OCI-M2 (cell line): ENCODE measurements around the gene SLC4A4.

ENCODE experiments used
- DNase-seq: peaks from one replicate; lab custom pipeline; 2025; ENCODE audit not compliant: unreplicated experiment; lab: John Stamatoyannopoulos, UW

The SLC4A4 gene

DNA sequence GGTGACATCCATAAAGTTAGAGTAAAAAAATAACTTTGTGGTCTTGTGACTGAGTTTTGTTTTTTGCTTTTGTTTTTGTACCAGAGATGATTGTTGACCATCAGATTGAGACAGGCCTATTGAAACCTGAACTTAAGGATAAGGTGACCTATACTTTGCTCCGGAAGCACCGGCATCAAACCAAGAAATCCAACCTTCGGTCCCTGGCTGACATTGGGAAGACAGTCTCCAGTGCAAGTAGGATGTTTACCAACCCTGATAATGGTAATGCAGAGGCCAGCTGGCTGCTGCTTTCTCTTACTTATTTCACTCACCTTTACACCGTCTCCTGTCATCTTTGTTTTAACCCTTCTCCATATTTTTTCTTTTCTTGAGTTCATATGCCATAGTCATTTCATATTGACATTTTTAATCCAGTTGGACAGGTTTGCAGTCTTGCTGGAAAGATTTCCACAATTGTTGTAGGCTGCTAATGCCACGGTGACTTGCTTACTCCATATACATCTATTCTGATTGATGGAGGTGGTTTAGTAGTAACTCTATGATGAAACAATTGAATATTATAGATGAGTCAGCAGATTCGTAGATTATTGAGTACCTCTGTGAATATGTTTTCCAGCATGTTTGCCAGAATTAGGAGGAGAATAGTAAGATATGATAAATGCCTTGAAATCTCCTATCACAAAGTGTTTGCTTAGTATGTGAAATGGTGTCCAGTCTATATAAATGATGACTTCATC is 18.3 kb downstream of the SLC4A4 start:
- no peak for DNase-seq

DNA sequence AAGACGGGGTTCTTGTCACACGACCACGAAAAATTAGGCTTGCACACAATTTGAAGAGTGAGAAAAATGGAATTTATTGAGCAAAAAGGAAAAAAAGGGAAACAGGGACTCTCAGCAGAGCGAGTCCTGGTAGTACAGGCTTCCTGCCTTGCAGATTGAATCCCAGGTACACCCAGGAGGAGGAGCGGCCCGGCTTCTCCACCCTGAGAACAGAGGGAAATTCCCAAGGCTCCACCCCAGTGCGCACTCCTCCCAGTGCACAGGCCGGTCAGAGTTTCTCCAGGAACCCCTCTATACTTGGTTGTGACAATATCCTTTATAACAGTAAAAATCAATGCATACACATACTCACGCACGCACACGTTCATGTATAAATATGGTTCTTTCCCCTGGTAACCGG is 22.0 kb downstream of the SLC4A4 start:
- no peak for DNase-seq

DNA sequence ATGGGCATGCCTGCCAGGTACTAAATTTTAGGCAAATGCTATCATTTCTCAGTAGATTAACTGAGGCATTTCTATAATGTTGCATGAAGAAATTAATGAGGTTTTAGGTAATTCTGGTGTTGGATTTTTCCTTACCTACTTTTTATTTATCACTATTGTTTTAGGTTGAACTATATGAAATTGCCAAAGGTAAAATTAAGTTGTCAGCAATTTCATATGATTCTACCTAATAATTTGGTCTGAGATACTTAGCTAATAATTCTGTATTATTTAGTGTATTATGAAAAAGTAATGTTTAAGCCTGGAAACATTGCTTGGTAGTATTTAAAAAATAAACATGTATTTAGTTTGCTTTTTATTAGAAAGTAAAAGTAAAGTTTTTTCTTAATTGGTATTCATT is 22.7 kb downstream of the SLC4A4 start:
- no peak for DNase-seq

DNA sequence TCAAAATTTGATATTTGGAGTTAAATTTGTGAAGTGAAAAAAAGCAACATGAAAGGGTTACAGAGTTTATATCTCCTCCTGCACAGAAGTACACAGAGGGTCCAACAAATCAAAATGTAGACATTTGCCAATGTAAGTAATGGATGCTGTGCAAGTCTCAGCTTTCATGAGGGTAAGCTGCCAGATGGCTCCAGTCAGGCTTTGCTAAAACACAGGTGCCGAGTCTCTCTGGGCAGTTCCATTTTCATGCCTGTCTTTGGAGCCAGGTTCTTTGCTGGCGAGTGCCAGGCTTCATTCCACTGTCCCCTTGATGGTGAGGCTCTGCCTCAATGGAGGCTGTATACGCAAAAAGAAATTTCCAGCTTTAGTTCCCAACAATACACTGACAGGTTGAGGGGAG is 27.9 kb downstream of the SLC4A4 start:
- no peak for DNase-seq

DNA sequence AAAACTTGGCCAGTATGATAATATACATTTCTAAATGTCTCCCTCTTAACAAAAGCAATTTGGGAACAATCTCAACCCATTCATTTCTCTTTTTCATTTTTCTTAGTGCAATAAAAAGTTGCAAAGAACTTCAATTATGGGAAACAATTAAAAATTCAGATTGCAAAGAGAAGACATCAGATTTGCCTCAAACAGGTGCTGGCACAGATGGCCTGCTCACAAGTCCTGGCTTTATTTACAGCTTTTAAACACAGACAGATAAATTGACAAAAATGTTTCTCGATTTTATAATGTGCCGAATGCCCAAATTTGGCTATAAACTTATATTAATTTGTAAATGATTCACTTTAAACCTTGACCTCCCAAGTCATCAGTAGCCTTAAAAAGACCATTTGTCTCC is 28.7 kb downstream of the SLC4A4 start:
- no peak for DNase-seq

DNA sequence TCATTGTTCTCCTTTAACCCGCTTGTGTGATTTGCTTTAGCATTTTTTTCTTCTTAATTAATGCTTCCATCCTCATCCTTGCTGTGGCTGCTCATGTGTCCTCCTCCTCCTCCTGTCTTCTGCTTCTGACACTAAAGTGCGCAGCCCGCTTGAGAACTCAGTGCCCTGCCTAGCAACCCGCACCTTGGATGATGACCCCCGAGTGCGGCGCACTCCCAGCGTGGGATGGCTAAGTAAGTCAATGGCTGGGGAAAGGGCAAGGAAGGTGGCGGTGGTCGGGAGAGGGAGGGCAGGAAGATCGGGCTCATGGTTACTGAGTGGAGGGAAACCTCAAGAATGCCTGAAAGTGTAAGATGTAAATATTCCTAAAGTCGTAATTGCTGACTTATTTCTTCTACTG is 30.1 kb downstream of the SLC4A4 start:
- DNase-seq = no peak

DNA sequence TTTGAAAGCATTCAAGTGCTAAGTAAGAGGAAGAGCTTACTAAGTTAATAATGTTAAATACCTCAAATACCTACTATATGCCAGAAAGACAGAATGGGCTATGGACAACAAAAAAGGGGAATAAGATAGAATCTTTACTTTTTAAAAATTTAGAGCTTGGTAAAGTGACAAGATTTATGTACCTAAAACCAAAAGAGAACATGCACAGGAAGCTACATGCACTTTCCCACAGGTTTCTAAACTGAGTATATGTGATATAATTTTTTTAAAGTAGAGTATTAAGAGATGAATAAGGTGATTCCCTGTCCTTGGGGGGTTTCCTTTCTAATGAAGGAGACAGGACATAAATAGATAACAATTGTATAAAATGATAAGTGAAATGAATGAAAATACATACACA is 30.7 kb downstream of the SLC4A4 start:
- DNase-seq = no peak

DNA sequence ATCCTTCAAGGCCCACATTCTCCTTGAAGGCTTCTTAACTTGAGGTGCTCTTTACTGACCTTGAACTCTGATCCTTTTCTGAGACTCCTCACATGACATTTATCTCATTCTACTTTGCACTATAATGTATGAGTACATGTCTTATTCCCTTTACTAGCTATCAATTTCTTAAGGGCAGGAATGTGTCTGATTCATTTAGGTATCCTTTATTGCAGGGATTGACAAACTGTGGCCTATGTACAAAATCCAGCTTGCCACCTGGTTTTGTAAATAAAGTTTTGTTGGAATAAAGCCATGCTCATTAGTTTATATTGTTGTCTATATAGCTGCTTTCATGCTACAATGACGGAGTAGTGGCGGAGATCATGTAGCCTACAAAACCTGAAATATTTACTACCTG is 36.7 kb downstream of the SLC4A4 start:
- no peak for DNase-seq

DNA sequence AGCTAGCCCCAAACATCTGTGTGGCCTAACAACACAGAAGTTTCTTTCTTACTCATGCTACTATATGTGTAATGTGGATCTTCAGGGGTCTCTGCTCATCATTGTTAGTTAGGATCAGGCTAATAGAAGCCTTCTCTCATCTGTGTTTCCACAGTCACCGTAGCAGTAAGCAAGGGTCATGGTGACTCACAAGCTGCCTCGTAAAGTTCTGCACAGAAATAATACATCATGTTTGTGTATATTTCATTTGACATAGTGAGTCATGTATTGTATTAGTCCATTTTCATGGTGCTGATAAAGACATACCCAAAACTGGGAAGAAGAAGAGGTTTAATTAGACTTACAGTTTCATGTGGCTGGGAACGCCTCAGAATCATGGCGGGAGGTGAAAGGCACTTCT is 38.7 kb downstream of the SLC4A4 start:
- DNase-seq = no peak

DNA sequence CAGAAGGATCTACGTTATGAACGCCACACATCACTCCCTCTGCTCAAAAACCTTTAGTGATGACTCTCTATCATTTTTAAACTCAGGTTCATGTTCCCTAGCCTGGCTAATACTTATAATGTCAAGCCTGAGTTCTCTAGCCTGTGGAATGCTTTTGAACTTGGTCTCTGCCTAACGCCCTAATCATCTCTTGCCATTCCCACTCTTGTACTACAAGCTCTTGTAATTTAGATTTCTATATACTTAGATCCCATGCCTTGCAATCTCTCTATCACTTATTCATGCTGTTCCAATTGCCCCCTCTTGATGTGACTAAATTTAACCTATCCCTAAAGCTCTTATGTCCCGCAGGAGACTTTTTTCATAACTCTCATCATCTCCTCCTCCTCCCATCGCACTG is 40.3 kb downstream of the SLC4A4 start:
- DNase-seq = no peak

DNA sequence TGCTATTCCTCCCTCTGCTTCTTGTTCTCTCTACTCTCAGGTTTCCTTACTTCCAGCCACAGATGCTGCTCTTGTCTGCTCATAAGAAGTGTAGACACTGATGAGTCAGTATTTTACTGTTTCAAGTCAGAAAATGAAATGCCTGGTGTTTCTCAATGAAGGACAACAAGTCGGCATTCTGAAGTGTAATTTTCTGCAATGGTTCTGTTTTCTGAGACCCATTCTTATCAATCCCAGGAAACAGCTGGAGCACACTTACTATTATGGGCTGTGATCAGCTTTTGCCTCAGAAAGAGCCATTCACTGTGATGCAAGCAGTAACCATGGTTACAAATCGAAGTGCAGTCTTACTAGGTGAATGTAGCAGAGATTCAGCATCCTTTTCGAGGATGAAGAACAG is 42.0 kb downstream of the SLC4A4 start:
- no peak for DNase-seq

DNA sequence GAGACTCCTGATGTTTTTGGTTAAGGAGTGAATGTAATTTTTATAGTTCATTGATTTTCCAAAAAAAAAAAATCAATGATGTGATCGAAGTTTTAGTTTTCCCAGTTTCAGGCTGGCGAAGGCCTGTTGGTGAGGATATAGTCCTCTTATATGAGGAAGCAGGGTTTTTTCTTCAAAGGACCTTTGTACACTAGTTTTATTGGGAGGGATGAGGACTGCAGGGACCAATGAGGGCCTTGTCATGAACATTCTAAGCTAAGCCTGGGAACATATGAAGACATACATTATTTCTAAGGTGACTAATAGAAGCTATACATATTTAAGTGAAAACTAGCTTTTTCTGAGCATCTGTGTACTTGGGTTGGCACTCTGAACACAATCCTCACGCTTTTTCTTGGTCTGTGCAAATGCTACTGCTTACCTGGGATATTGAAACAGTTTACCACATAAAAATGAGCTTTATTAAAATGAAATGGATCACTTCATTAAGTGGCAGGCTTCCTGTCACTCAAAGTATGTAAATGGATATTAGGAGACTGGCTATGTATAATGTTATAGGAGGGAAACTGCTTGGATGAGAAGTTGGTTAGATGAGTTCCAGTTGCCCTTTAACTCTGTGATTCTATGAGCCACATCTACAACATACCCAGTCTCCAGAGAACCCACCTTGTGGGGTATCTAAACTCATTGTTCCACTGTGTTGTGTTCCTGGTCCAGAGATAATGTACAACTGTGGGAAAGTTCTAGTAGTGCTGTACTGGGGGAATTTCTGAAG is 43.5 kb downstream of the SLC4A4 start:
- DNase-seq = no peak

DNA sequence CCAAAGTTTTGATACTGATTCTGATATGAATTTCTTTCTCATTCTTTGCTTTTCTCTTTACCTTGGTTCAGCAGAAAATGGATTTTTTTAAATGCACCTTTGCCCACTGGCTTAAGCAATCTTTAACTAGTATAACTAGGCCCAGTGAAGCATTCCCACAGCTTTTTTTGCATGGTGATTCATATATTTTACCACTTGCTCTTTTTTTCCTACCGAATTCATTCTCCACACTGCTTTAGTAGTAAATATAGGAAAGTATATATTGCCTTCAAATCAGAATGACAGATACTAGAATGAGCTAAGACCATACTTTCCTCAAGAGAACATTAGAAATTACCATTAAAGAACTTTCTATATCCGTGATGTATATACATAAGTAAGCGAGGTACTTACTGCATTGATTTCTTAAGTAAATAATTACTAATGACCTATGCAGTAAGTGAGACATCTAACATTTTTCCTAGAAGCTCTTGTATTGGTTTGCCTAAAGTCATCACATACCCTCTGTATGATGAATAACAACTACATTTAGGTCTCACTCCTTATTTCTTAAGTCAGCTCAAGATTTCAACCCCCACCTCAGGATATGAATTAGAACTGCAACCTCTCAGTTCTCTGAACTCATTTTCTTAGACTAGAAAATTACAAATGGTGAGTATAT is 44.2 kb downstream of the SLC4A4 start:
- no peak for DNase-seq

DNA sequence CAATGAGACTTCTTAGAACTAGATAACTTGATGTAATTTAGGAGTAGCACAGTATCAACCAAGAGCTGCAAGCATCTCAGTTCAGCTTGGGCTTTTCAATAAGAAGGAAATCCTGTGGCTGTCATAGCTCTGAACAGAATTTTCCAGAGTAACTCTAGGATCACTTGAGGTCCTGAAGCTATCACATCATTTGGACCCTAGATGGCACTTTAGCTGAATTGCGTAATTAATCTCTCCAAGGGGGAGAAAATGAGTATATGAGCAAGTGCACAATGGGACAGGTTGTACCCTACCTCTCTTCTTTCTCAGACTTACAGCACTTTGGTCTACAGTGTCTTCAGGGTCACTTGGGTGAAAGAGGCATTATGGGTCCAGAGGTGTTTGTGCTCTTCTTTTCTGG is 45.2 kb downstream of the SLC4A4 start:
- no peak for DNase-seq

DNA sequence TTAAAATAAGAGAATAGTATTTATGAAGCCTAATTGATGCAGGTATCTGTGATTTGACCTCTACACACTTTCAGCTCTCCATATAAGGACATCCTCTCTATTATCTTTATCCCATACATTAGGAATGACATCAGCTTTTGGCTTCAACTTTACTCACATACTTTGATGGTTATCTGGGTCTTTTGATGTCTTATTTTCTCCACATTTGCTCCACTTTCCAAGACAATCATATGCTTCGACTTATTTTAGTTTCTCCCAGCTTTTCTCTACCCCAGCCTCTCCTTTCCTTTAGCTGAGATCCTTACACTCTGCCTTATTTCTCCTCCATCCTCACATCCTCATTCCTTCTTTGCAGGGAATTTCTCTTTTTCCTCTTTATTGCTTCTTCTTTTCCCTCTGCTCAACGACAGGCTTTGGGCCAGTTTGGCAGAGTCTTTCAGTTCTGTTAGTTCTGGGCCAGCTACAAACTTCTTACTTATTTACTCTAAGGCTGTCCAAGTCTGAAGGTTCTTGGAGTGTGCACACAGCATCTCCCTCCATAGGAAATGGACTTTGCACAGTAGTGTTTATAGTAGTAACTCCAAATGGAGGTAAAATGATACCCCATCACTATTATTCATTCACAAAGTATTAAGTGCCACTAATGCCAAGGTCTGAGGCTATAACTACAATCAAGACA is 50.5 kb downstream of the SLC4A4 start:
- DNase-seq = no peak

DNA sequence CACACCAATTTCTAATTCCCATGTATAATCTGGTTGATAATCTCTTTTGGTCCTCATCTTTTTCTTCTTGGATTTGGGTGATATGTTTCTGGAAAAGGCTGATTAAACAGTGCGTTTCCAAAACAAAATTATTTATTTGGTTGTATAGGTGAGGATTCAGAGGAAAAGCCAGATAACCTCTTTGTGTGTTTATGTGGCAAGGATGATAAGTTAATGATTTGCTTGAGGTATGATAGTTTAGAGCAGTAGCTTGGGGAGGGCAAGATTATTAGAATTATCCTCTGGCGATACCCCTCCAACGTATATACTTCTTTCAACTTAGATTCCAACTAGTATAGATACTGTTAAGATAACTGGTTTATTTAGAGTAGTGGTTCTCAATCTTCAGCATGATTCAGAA is 53.3 kb downstream of the SLC4A4 start:
- no peak for DNase-seq

DNA sequence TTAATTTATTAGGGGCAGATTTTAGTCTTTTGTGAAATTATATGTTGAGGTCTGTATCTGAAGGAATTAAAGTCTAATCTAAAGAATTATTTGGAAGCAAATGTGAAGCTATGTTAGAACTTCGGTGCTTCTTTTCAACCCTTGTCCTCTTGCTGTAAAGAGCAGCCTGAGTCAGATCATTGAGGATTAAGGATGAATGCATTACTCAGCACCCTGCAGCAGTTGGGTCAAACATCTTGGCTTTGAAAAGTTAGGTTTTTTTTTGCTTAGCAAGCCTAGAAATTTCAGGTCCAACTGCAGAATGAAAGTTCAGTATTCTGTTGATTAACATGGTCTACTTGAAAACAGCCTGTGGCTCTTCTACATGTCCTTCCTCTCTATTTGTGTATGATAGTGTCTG is 57.6 kb downstream of the SLC4A4 start:
- DNase-seq = no peak

DNA sequence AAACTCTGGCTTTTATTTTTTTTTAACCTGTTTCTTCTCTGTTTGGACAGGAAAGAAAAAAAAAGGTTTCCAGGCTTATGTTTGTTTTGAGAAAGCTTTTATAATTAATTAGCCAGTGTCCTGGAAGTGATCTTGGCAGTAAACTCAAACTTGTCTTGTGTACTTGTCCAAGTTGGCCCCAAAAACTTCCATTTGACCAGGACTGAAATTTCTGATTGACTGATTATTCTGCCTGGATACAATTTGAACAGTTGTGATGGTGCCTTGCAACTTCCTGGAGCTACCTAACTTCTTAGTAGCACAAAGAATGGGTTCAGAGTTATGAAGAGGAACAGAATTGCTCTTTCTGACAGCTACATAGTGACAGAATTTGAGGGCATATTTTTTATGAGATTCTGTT is 62.0 kb downstream of the SLC4A4 start:
- DNase-seq = no peak

DNA sequence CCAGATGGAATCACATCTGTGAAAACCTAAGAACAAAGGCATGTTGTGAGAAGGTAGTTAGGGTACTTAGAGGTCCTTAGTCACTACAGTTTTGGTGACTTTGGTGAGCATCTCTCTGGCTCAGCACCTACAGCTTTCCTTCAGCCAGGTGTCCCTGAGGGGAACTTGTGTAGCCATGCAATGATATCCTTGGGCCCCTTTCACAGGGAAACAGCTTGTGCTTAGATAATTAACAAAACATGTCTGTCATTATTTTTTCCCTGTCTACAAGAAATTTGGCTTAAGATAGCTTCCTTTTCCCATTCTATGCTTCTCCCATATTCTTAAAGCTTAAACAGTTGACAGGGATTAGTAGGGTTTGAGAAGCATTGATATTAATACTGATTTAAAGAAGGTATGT is 63.8 kb downstream of the SLC4A4 start:
- no peak for DNase-seq

DNA sequence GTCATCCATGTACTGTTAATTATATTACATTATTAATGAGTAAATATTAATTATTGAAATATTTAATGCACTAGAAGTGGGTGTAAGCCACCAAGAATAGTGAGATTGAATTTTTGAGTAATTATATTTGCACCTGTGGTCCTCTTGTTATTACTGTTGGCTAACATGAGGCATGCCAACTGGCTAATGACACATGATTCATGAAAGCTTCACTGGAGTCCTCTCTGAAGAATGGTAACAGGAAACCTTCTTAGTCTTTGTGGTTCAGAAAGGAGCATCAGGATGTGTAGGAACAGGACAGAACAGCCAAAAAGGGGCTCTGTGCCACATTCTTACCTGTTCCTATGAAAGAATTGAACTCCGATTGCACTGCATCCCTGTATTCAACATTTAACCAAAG is 65.2 kb downstream of the SLC4A4 start:
- DNase-seq = no peak

DNA sequence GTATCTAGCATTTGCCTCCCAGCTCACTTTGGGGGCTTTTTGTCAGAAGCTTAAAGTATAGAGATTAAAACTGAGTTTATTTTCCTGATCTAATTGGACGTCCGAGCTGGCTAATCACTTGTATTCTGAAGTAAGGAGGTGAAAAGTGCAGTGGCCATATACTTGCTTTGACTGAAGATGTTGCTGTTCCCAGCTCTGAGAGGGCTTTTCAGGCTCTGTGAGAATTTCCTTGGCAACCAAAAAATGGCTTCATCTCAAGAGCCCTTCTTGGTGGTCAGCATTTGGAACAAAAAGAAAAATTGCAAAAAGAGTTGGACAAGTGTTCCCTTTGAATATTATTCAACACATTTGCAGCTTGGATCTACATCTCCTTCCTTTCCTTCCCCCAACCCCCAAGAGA is 67.0 kb downstream of the SLC4A4 start:
- DNase-seq = no peak
